ENCODE measurements around the gene FALEC. TPM values are rescaled to one million over a fixed set of nuclear protein-coding genes. Genes with fewer than 3 reads are reported as not detected.
A peak's percentile ranks its signal among the peaks of the same experiment; 100 is the strongest.

The FALEC gene
- total and polyA plus RNA-seq, 8 donors: 0.93 TPM; not detected in 7

DNA sequence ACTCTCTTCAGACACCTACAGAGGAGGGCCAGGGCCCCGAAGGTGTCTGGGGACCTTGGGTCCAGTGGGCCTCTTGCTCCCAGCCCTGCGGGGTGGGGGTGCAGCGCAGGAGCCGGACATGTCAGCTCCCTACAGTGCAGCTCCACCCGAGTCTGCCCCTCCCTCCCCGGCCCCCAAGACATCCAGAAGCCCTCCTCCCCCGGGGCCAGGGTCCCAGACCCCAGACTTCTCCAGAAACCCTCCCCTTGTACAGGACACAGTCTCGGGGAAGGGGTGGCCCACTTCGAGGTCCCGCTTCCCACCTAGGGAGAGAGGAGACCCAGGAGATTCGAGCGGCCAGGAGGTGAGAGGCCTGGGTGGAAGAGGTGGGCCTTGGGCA is 37.3 kb downstream of the FALEC start:
- H3K4me1 ChIP-seq: peaks cover 38 to 80% (median 59%) of the 10 kb centered on the region in 4 donors
- H3K4me3 ChIP-seq: peak overlapping the region in 1 of 4 donors; percentile 10
- TF ChIP-seq POLR2AphosphoS5 (IDR thresholded peaks at IDR 0.05) (no peak), EP300 (IDR thresholded peaks at IDR 0.05) (no peak), POLR2A (IDR thresholded peaks at IDR 0.05) (no peak)
- TF ChIP-seq, protein P1, sequence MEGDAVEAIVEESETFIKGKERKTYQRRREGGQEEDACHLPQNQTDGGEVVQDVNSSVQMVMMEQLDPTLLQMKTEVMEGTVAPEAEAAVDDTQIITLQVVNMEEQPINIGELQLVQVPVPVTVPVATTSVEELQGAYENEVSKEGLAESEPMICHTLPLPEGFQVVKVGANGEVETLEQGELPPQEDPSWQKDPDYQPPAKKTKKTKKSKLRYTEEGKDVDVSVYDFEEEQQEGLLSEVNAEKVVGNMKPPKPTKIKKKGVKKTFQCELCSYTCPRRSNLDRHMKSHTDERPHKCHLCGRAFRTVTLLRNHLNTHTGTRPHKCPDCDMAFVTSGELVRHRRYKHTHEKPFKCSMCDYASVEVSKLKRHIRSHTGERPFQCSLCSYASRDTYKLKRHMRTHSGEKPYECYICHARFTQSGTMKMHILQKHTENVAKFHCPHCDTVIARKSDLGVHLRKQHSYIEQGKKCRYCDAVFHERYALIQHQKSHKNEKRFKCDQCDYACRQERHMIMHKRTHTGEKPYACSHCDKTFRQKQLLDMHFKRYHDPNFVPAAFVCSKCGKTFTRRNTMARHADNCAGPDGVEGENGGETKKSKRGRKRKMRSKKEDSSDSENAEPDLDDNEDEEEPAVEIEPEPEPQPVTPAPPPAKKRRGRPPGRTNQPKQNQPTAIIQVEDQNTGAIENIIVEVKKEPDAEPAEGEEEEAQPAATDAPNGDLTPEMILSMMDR (IDR thresholded peaks at IDR 0.05): no peak
- intact Hi-C loops (cut with DNase I; ENCODE audit: low total_unique reads): loop anchor here (10.0 kb wide), 1 partner anchor 72 kb away; the partner anchor contains the start of gene ENSA
- DNase-seq: peak in 1 of 2 donors; percentile 18
- peaks cover 0 to 44% (median 30%) of the 10 kb centered on the region in 4 donors for H3K36me3 ChIP-seq
- no peaks in the 10 kb centered on the region for H3K9me3 ChIP-seq
- WGBS, 5 donors: 76 to 94% (median 83%) methylated on average over 8 to 12 of the region's 12 CpGs
- no peaks in the 10 kb centered on the region for H3K27me3 ChIP-seq
- H3K27ac ChIP-seq: peak overlapping the region; percentile 57 to 93 (median 85)

DNA sequence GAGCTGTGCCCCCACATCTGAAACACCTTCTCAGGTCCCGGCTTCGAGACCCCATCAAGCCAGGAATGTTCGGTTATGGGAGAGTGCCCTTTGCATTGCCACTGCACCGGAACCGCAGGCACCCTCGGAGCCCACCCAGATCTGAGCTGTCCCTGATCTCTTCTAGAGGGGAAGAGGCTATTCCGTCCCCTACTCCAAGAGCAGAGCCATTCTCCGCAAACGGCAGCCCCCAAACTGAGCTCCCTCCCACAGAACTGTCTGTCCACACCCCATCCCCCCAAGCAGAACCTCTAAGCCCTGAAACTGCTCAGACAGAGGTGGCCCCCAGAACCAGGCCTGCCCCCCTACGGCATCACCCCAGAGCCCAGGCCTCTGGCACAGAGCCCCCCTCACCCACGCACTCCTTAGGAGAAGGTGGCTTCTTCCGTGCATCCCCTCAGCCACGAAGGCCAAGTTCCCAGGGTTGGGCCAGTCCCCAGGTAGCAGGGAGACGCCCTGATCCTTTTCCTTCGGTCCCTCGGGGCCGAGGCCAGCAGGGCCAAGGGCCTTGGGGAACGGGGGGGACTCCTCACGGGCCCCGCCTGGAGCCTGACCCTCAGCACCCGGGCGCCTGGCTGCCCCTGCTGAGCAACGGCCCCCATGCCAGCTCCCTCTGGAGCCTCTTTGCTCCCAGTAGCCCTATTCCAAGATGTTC is 38.0 kb downstream of the FALEC start:
- WGBS, 5 donors: 82 to 90% (median 85%) methylated on average over 10 to 23 of the region's 23 CpGs
- H3K4me1 ChIP-seq: peaks cover 34 to 80% (median 57%) of the 10 kb centered on the region in 4 donors

DNA sequence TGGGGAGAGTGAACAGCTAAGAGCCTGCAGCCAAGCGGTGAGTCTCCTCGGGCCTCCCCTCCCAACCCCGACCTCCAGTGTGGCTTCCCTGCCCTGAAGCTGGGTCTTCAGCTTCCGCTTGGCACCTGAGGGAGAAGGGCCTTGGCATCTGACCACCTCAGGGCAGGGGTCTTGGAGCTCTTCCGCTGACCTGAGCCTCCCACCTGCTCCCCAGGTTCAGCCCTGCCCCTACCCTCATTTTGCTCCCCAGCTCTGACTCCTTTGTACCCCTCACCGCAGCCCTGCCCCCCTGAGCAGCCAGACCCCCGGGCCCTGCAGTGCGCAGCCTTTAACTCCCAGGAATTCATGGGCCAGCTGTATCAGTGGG is 38.5 kb downstream of the FALEC start:
- intact Hi-C loops (cut with DNase I; ENCODE audit: low total_unique reads): loop anchor here (10.0 kb wide), 1 partner anchor 71 kb away; the partner anchor contains the start of gene ENSA
- WGBS, 5 donors: 80 to 94% (median 87%) methylated on average over 7 to 8 of the region's 8 CpGs
- DNase-seq: no peak
- Histone ChIP-seq H3K4me1 (peaks cover 37 to 84% (median 59%) of the 10 kb centered on the region in 4 donors), H3K27me3 (no peaks in the 10 kb centered on the region), H3K36me3 (peaks cover 0 to 54% (median 35%) of the 10 kb centered on the region in 4 donors), H3K27ac (peak overlapping the region in 3 of 5 donors; percentile 83 to 93 (median 85)), H3K4me3 (no peak overlapping the region), H3K9me3 (no peaks in the 10 kb centered on the region)
- TF ChIP-seq POLR2A (IDR thresholded peaks at IDR 0.05): no peak
- TF ChIP-seq EP300 (IDR thresholded peaks at IDR 0.05): no peak
- TF ChIP-seq POLR2AphosphoS5 (IDR thresholded peaks at IDR 0.05): no peak
- TF ChIP-seq, protein P1 (IDR thresholded peaks at IDR 0.05): no peak

More for the DNA sequence above, 38.0 kb downstream of the FALEC start:
- TF ChIP-seq POLR2AphosphoS5 (IDR thresholded peaks at IDR 0.05): no peak
- TF ChIP-seq, protein P1 (IDR thresholded peaks at IDR 0.05): no peak
- TF ChIP-seq POLR2A (IDR thresholded peaks at IDR 0.05): no peak
- no peak for TF ChIP-seq EP300 (IDR thresholded peaks at IDR 0.05)
- H3K9me3 ChIP-seq: no peaks in the 10 kb centered on the region
- peaks cover 0 to 50% (median 33%) of the 10 kb centered on the region in 4 donors for H3K36me3 ChIP-seq
- intact Hi-C loops (cut with DNase I; ENCODE audit: low total_unique reads): loop anchor here (10.0 kb wide), 1 partner anchor 71 kb away; the partner anchor contains the start of gene ENSA
- H3K4me3 ChIP-seq: no peak overlapping the region
- H3K27ac ChIP-seq: peak overlapping the region in 4 of 5 donors; percentile 83 to 93 (median 86)
- DNase-seq: no peak
- no peaks in the 10 kb centered on the region for H3K27me3 ChIP-seq

DNA sequence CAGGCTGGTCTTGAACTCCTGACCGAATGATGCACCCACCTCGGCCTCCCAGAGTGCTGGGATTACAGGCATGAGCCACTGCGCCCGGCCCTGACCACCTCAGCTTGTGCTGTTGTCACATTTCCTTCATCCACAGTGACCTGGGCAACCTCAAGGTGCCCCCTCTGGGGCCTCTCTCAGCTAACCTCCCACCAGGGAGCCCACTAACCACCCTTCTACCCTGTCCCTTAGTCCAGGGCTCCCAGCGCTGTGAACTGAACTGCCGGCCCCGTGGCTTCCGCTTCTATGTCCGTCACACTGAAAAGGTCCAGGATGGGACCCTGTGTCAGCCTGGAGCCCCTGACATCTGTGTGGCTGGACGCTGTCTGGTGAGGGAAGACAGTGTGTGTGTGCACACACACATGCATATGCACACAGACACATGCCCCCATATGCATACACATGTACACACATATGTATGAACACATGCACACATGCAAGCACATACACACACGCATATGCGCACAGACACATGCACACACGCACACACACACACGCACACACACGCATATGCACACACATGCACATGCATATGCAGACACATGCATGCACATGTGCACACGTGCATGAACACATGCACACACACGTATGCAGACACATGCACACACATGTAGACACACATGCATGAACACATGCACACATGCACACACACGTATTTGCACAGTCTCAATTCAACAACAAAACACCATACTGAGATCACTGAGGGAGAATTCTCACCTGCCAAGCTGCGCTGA is 39.8 kb downstream of the FALEC start:
- TF ChIP-seq POLR2A (IDR thresholded peaks at IDR 0.05) (no peak), POLR2AphosphoS5 (IDR thresholded peaks at IDR 0.05) (peak in 1 of 3 donors; percentile 4), EP300 (IDR thresholded peaks at IDR 0.05) (no peak)
- TF ChIP-seq, protein P1 (IDR thresholded peaks at IDR 0.05): no peak
- intact Hi-C loops (cut with DNase I; ENCODE audit: low total_unique reads): loop anchor here (10.0 kb wide), 1 partner anchor 69 kb away; the partner anchor contains the start of gene ENSA
- peaks cover 0 to 54% (median 35%) of the 10 kb centered on the region in 4 donors for H3K36me3 ChIP-seq
- no peak overlapping the region for H3K4me3 ChIP-seq
- 71 to 92% (median 89%) methylated on average over 14 to 19 of the region's 19 CpGs for WGBS, 5 donors
- no peaks in the 10 kb centered on the region for H3K27me3 ChIP-seq
- peaks cover 39 to 86% (median 62%) of the 10 kb centered on the region in 4 donors for H3K4me1 ChIP-seq
- no peaks in the 10 kb centered on the region for H3K9me3 ChIP-seq
- H3K27ac ChIP-seq: no peak overlapping the region
- no peak for DNase-seq

Measured in stomach (tissue), 9 donors.